GM12801 (cell line): Measurements from ENCODE around the gene KLK10.

Experiments
- CTCF ChIP-seq: IDR thresholded peaks from one replicate; pipeline ENCODE4 v1.5.1; 2011; ENCODE audit warnings: control low read depth; ENCODE audit not compliant: insufficient read length; ENCODE audit errors: extremely low read depth

Gene KLK10

GRCh38 chr19:50963381-50963780, 56.1 kb downstream of the KLK10 start:
- TF ChIP-seq CTCF = no peak
